PC-9 (cell line): Measurements from ENCODE around the gene RUNX2. TPM values are rescaled to one million over a fixed set of nuclear protein-coding genes. Genes with fewer than 3 reads are reported as not detected.

Source experiments
- BruUV-seq: library from RNA; stranded (reverse); fragments of 400-500 nt; replicated peaks from 2 replicates; lab custom pipeline; 2021; lab: Mats Ljungman, UMichigan
- CTCF ChIA-PET: fragments of 300-600 bp; sonication (Branson Sonifier 250); formaldehyde crosslinking; loops from one replicate; lab custom pipeline; 2022; ENCODE audit warnings: antibody characterized with exemption; lab: Charles Lee
- POLR2A ChIA-PET: fragments of 300-600 bp; sonication (Branson Sonifier 250); formaldehyde crosslinking; loops from one replicate; lab custom pipeline; 2022; ENCODE audit warnings: antibody characterized with exemption; ENCODE audit not compliant: unreplicated experiment; lab: Charles Lee
- DNase-seq, 2 experiments: peaks; one replicate each; pipeline versions ENCODE4 v3.0.0 to v3.0.0-alpha.2; 2015 to 2022; ENCODE audit warnings: mixed read lengths in 1 of 2
- H2AFZ ChIP-seq: fragments of 200-600 bp; sonication (generic); 2 replicates; pipeline ENCODE4 v1.8.1; 2017; ENCODE audit warnings: antibody characterized with exemption
- H3F3A ChIP-seq: fragments of 200-600 bp; sonication (generic); 2 replicates; pipeline ENCODE4 v1.8.1; 2017; ENCODE audit warnings: antibody characterized with exemption, mild to moderate bottlenecking, low read depth; ENCODE audit not compliant: insufficient read depth
- H3K27ac ChIP-seq: fragments of 200-600 bp; sonication (generic); 2 replicates; pipeline ENCODE4 v1.6.1; 2016; ENCODE audit warnings: mixed run types
- H3K27me3 ChIP-seq: fragments of 200-600 bp; sonication (generic); 2 replicates; pipeline ENCODE4 v1.6.1; 2016; ENCODE audit warnings: low read depth, mixed run types; ENCODE audit not compliant: insufficient read depth
- H3K36me3 ChIP-seq: fragments of 200-600 bp; sonication (generic); 2 replicates; pipeline ENCODE4 v1.6.1; 2016; ENCODE audit warnings: low read depth, mixed run types
- H3K4me1 ChIP-seq: fragments of 200-600 bp; sonication (generic); replicated peaks from 2 replicates; pipeline ENCODE4 v1.6.1; 2016; ENCODE audit warnings: mixed run types; ENCODE audit not compliant: insufficient read depth
- H3K4me2 ChIP-seq: fragments of 200-600 bp; sonication (generic); 2 replicates; pipeline ENCODE4 v1.6.1; 2017; ENCODE audit warnings: mixed run types
- H3K4me3 ChIP-seq: fragments of 200-600 bp; sonication (generic); 2 replicates; pipeline ENCODE4 v1.6.1; 2016; ENCODE audit warnings: mixed run types
- H3K79me2 ChIP-seq: fragments of 200-600 bp; sonication (generic); 2 replicates; pipeline ENCODE4 v1.6.1; 2017; ENCODE audit warnings: low read depth, mixed run types
- H3K9me2 ChIP-seq: fragments of 200-600 bp; sonication (generic); 2 replicates; pipeline ENCODE4 v1.8.1; 2017; ENCODE audit warnings: mild to moderate bottlenecking; ENCODE audit not compliant: insufficient read depth
- H3K9me3 ChIP-seq: fragments of 200-600 bp; sonication (generic); 2 replicates; pipeline ENCODE4 v1.8.1; 2016; ENCODE audit warnings: low read depth; ENCODE audit not compliant: insufficient read depth
- H4K20me1 ChIP-seq: fragments of 200-600 bp; sonication (generic); 2 replicates; pipeline ENCODE4 v1.8.1; 2017; ENCODE audit not compliant: insufficient read depth
- CTCF ChIP-seq: fragments of 200-600 bp; sonication (generic); conservative IDR thresholded peaks from 2 replicates; pipeline ENCODE4 v1.6.1; 2017; ENCODE audit warnings: mixed run types, antibody characterized with exemption, mild to moderate bottlenecking, moderate library complexity
- EZH2 ChIP-seq: fragments of 200-600 bp; sonication (generic); IDR thresholded peaks from 2 replicates; pipeline ENCODE4 v1.8.0; 2017; ENCODE audit warnings: antibody characterized with exemption, low read depth
- intact Hi-C: fragments of 100-400 bp; cut with micrococcal nuclease; formaldehyde crosslinking; loops from one replicate; pipeline ENCODE4 v1.10.0; 2022; ENCODE audit not compliant: unreplicated experiment
- total RNA-seq: library from RNA; stranded (reverse); gene quantifications from 2 replicates; pipeline ENCODE4 v1.2.3, GENCODE V29; 2021

Gene RUNX2
- total RNA-seq, 1 experiment from 2014 or later = 12.5 TPM

DNA sequence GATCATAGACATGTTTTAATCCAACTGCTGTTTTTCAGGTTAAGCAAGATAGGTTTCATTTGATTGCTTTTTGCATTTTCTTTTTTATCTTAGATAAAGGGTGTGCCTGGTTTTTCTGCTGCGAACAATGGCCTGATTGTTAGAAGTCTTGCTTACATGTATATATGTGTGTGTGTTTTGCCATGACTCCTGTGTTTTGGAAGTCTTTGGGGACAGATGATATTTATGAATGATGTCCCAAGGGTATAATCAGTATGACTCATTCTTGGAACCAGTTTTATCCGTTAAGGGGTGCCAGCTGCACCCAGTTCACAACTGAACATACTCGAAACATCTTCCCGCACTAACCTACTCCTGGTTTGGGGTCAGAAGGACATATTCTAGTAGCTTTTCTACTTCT, 279.7 kb downstream of the RUNX2 start:
- H3K4me2 ChIP-seq = peak overlapping the region; percentile 69
- CTCF ChIA-PET = interaction anchor here (1.0 kb wide), 1 partner anchor 107 kb away, joined by 4 read pairs; no protein-coding TSS in a partner anchor
- H3K4me3 ChIP-seq = peak overlapping the region; percentile 2; the same call in 1 of the 2 replicates
- 0 out of 2 replicates have a peak overlapping the region, but pooled peaks have one; percentile 5 for H2AFZ ChIP-seq
- no peaks in the 10 kb centered on the region for H3K79me2 ChIP-seq
- no peaks in the 10 kb centered on the region for H3K27me3 ChIP-seq
- H3K9me3 ChIP-seq = peaks cover 3% of the 10 kb centered on the region; the same call in 1 of the 2 replicates
- POLR2A ChIA-PET = interaction anchor here (0.6 kb wide), 4 partner anchors 36 to 184 kb away, joined by 3 to 5 read pairs (median 3); no protein-coding TSS in a partner anchor
- BruUV-seq = no TSS peak
- no peaks in the 10 kb centered on the region for H3K36me3 ChIP-seq
- H3F3A ChIP-seq = peaks cover 34% of the 10 kb centered on the region
- H3K9me2 ChIP-seq = no peaks in the 10 kb centered on the region
- H3K27ac ChIP-seq = peak overlapping the region; percentile 95
- TF ChIP-seq CTCF = no peak
- TF ChIP-seq EZH2 = no peak
- intact Hi-C loops = loop anchor here (1.0 to 5.0 kb wide), 14 partner anchors 16 to 1130 kb away; partner anchors contain the start of gene SUPT3H
- DNase-seq = peak; percentile 49 to 98
- no peaks in the 10 kb centered on the region for H4K20me1 ChIP-seq
- peaks cover 62% of the 10 kb centered on the region for H3K4me1 ChIP-seq

DNA sequence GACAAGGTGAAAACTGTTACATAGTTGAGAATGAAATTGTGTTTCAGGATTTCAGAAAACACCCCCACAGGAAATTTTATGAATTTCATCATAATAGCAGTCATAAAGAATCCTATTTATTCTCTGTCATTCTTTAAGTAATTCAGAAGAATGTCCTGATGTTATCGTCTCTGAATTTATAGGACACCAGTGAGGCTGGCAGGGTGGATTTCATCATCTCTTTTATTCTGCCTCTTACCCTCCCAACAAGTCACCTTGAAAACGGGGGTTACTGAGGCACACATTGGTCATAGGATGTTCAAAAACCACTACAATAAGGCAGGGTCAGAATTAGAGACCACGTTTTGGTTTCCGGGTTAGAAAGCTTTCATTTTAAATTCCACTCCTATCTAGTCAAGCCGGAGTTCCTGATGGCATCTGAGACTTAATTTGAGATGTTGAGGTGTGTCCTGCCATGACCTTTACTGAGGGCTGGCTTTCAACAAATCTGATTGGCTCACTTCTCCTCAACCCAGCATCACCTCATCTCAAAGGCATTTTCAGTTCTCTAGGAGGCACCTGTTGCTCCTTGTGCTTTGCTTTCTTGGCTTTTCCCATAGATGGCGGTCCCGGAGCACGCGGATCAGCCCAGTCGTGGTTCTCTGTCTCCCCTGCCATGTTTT, 280.3 kb downstream of the RUNX2 start:
- BruUV-seq = no TSS peak
- Histone ChIP-seq H3K27ac (peak overlapping the region; percentile 95), H3K27me3 (no peaks in the 10 kb centered on the region), H4K20me1 (no peaks in the 10 kb centered on the region), H3K4me2 (peak overlapping the region; percentile 69), H2AFZ (0 out of 2 replicates have a peak overlapping the region, but pooled peaks have one; percentile 5), H3K9me3 (0 out of 2 replicates have a peak, but pooled peaks cover 4% of the 10 kb centered on the region), H3K36me3 (no peaks in the 10 kb centered on the region), H3K4me3 (peak overlapping the region; percentile 2; the same call in 1 of the 2 replicates), H3K9me2 (no peaks in the 10 kb centered on the region), H3K79me2 (no peaks in the 10 kb centered on the region), H3K4me1 (peaks cover 62% of the 10 kb centered on the region), H3F3A (peaks cover 34% of the 10 kb centered on the region)
- ChIA-PET CTCF (interaction anchor here (0.7 to 1.0 kb wide), 2 partner anchors 106 to 313 kb away, joined by 3 to 4 read pairs; no protein-coding TSS in a partner anchor), POLR2A (interaction anchor here (0.6 kb wide), 4 partner anchors 35 to 184 kb away, joined by 3 to 5 read pairs (median 3); no protein-coding TSS in a partner anchor)
- DNase-seq = peak; percentile 75 to 97
- intact Hi-C loops = loop anchor here (1.0 to 5.0 kb wide), 14 partner anchors 17 to 1131 kb away; partner anchors contain the start of gene SUPT3H
- no peak for TF ChIP-seq EZH2
- no peak for TF ChIP-seq CTCF

- no peaks in the 10 kb centered on the region for H4K20me1 ChIP-seq
- H3K79me2 ChIP-seq = no peaks in the 10 kb centered on the region
- H3F3A ChIP-seq = peaks cover 34% of the 10 kb centered on the region
- ChIA-PET POLR2A (interaction anchor here (0.6 kb wide), 1 partner anchor 47 kb away, joined by 11 read pairs; no protein-coding TSS in a partner anchor), CTCF (interaction anchor here (0.6 to 0.7 kb wide), 2 partner anchors 165 to 312 kb away, joined by 3 to 5 read pairs; no protein-coding TSS in a partner anchor)
- no peak for DNase-seq
- H2AFZ ChIP-seq = no peak overlapping the region
- BruUV-seq = TSS peak; percentile 94
- H3K4me1 ChIP-seq = peaks cover 62% of the 10 kb centered on the region
- intact Hi-C loops = loop anchor here (2.0 to 5.0 kb wide), 4 partner anchors 88 to 1132 kb away; partner anchors contain the start of gene SUPT3H
- peak overlapping the region; percentile 95 for H3K27ac ChIP-seq
- no peaks in the 10 kb centered on the region for H3K36me3 ChIP-seq
- no peaks in the 10 kb centered on the region for H3K9me2 ChIP-seq
- H3K9me3 ChIP-seq = 0 out of 2 replicates have a peak, but pooled peaks cover 4% of the 10 kb centered on the region
- TF ChIP-seq EZH2 = no peak
- no peak for TF ChIP-seq CTCF
- H3K4me3 ChIP-seq = no peak overlapping the region; the same call in 1 of the 2 replicates
- no peaks in the 10 kb centered on the region for H3K27me3 ChIP-seq
- peak overlapping the region; percentile 69 for H3K4me2 ChIP-seq
Observed at GRCh38 chr6:45609141-45609638, 281.1 kb downstream of the RUNX2 start.
